ENCODE results near the gene XIRP1. TPM values are rescaled to one million over a fixed set of nuclear protein-coding genes. Genes with fewer than 3 reads are reported as not detected.
A peak's percentile ranks its signal among the peaks of the same experiment; 100 is the strongest.

The XIRP1 gene
- total RNA-seq, 1 donor from 2014 or later = not detected

- no peak for DNase-seq (ENCODE audit: low read depth)
- H3K27me3 ChIP-seq (ENCODE audit: control insufficient read depth, insufficient read depth, low read length) = no peaks in the 10 kb centered on the region
- no peak for TF ChIP-seq CTCF (IDR thresholded peaks at IDR 0.05; ENCODE audit: insufficient read depth, low read length, severe bottlenecking)
- no peaks in the 10 kb centered on the region for H3K36me3 ChIP-seq (ENCODE audit: control insufficient read depth, insufficient read depth, low read length)
- no peak overlapping the region for H3K4me3 ChIP-seq (ENCODE audit: low read depth, low read length)
- no peak for FAIRE-seq
Measured at GRCh38 chr3:39212665-39213064, 20.3 kb upstream of the XIRP1 start.

DNA sequence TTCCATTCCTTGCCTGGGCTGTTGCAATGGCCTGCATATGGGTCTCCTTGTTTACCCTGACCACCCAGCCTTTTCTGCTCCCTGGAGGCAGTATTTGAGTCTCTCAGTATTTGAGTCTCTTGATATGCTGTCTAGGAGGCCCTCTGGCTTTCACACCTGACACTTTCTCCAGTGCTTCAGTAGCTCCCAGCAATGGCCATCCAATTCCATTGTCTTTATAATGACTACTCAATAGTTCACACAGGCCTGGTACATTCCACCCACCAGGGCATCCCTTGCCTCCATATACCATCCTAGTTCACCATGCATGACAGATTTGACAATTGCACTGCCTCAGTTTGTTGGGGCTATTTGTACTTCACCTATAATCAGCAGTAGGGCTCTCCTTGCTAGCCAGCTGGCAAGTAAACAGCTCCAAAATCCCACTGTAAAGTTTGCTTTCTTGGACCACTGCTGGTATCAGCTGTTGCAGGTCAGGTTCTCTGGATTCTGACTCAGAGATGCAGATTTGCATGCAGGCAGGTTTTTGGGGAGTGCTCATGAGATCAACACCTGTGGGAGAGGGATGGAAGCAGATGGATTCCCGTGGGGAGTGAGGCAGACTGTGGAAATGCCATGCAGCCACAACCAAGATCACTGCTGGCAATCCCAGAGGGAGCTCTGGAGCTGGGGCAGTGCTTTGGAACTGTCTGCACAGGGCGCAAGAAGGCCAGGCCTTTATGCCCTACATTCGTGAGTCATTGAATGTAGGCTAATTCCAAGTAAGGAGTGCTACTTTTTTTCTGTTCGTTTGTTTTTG, 19.1 kb upstream of the XIRP1 start:
- FAIRE-seq (no peak), DNase-seq (ENCODE audit: low read depth) (no peak)
- H3K4me3 ChIP-seq (ENCODE audit: low read depth, low read length) = no peak overlapping the region
- no peaks in the 10 kb centered on the region for H3K36me3 ChIP-seq (ENCODE audit: control insufficient read depth, insufficient read depth, low read length)
- no peaks in the 10 kb centered on the region for H3K27me3 ChIP-seq (ENCODE audit: control insufficient read depth, insufficient read depth, low read length)
- TF ChIP-seq CTCF (IDR thresholded peaks at IDR 0.05; ENCODE audit: insufficient read depth, low read length, severe bottlenecking) = no peak

GRCh38 chr3:39210078-39210477, 17.7 kb upstream of the XIRP1 start:
- TF ChIP-seq CTCF (IDR thresholded peaks at IDR 0.05; ENCODE audit: insufficient read depth, low read length, severe bottlenecking) = no peak
- Histone ChIP-seq H3K27me3 (ENCODE audit: control insufficient read depth, insufficient read depth, low read length) (peaks cover 5% of the 10 kb centered on the region), H3K36me3 (ENCODE audit: control insufficient read depth, insufficient read depth, low read length) (no peaks in the 10 kb centered on the region), H3K4me3 (ENCODE audit: low read depth, low read length) (no peak overlapping the region)
- FAIRE-seq (no peak), DNase-seq (ENCODE audit: low read depth) (no peak)

DNA sequence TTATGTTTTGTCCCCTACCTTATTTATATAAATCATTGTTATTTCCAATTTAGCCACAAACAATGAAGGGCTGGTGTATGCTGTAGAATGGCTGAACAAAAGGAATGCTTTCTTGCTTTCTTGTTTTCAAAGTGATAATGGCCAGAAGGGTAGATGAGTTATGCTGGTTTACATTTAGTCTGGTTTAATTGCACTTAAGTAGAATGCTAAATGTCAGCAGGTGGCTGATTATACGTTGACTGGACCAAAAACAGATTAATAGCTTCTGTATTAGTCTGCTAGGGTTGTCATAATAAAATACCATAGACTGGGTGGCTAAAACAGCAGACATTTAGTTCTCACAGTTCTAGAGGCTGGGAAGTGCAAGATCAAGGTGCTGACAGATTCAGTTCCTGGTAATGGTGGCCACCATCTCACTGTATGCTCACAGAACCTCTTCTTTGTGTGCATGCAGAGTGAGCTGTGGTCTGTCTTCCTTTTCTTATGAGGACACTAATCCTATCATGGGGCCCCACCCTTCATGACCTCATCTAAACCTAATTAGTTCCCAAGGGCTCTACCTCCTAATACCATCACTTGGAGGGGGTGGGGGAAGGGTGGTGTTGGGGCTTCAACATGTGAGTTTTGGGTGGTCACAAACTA, 17.1 kb upstream of the XIRP1 start:
- DNase-seq (ENCODE audit: low read depth) = no peak
- FAIRE-seq = no peak
- TF ChIP-seq CTCF (IDR thresholded peaks at IDR 0.05; ENCODE audit: insufficient read depth, low read length, severe bottlenecking) = no peak
- Histone ChIP-seq H3K27me3 (ENCODE audit: control insufficient read depth, insufficient read depth, low read length) (peaks cover 5% of the 10 kb centered on the region), H3K4me3 (ENCODE audit: low read depth, low read length) (no peak overlapping the region), H3K36me3 (ENCODE audit: control insufficient read depth, insufficient read depth, low read length) (no peaks in the 10 kb centered on the region)

GRCh38 chr3:39208463-39209055, 16.2 kb upstream of the XIRP1 start:
- Histone ChIP-seq H3K4me3 (ENCODE audit: low read depth, low read length) (no peak overlapping the region), H3K36me3 (ENCODE audit: control insufficient read depth, insufficient read depth, low read length) (no peaks in the 10 kb centered on the region), H3K27me3 (ENCODE audit: control insufficient read depth, insufficient read depth, low read length) (peaks cover 5% of the 10 kb centered on the region)
- peak; percentile 74 for TF ChIP-seq CTCF (IDR thresholded peaks at IDR 0.05; ENCODE audit: insufficient read depth, low read length, severe bottlenecking)
- peak; percentile 58 for DNase-seq (ENCODE audit: low read depth)
- no peak for FAIRE-seq

All from bronchial epithelial cell (primary cell).